GM21528 (cell line): ENCODE results near the gene IL6.
"Not testable (repeated sequence)": the region's sequence is repeated elsewhere in the genome, so short reads cannot be mapped to it uniquely, and the experiment has no call there.

Source experiments
- ATAC-seq: cut with Tn5 transposase; IDR thresholded peaks from one replicate; pipeline ENCODE4 v1.9.1; 2021; ENCODE audit warnings: mild to moderate bottlenecking, moderate library complexity; ENCODE audit not compliant: unreplicated experiment, low FRiP score

Gene IL6

DNA sequence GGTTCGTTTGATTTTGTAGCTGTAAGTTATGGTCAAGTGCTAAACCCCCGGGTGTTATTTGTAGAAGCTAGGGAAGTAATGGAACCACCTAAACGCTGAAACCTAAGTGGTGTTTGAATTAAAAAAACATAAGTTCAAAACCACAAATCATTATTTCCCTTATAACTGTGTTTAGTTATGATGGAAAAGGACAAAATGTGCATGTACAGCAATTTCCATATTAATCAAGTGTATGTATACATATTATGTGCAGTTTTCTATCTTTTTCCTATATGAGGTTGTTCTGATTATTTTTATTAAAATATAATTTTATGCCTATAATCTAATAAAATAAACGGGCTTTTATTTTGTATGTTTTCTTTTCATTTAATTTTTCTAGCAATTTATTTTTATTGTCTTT is 45.9 kb downstream of the IL6 start:
- ATAC-seq, result no peak

DNA sequence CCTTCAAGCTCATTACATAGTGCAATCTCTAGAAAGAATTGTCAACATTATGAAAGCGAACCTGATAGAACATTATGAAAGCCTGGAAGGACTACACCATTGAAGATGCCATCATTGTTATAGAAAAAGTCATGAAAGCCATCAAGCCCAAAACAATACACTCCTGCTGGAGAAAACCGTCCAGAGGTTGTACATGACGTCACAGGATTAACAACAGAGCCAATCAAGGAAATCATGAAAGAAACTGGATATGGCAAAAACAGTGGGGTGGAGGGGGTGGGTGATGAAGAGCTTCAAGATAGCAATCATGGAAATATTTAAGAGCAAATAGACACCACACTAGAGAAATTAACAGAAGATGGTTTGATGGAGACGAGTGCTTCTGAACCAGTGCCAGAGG is 50.0 kb downstream of the IL6 start:
- ATAC-seq, result no peak

DNA sequence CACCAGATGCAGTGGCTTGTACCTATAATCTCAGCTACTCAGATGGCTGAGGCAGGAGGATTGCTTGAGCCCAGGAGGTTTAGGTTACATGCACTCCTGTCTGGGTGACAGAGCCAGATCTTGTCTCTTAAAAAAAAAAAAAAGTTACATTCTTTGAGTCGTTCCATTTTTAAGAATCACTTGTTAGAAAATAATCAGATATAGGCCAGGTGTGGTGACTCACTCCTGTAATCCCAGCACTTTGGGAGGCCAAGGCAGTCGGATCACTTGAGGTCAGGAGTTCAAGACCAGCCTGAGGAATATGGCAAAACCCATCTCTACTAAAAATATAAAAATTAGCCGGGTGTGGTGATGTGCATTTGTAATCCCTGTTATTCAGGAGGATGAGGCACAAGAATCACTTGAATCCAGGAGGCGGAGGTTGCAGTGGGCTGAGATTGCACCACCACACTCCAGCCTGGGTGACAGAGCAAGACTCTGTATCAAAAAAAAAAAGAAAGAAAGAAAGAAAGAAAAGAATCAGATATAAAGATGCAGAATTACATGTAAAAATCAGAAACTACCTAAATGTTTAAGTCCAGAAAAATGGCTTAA is 52.8 kb downstream of the IL6 start:
- not testable (repeated sequence) for ATAC-seq

DNA sequence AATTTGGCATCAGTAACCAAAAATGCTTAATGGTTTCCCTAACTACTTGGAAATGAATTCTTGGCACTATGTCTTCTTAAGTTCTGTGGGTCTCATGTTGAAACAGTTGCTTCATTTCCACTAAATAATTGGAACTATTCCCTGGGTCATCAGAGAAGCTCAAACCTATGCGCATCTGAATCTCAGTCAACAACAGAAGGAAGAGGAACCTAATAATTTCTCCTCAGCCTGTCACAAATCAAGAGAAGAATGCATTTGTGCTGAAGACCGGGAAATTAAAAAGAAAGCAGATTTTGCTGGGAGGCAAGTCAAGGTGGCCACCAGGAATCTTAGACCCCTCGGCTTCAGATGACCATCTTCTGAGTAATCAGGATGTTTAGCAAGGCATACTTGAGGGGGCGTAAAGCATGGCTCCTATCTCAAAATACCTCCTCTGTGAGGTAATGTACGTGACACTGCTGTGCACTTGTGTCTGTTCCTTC is 54.3 kb downstream of the IL6 start:
- ATAC-seq, result no peak
